Keratinocyte (primary cell): ENCODE measurements around the gene PRAMEF11.
"Not testable (repeated sequence)": the region's sequence is repeated elsewhere in the genome, so short reads cannot be mapped to it uniquely, and the experiment has no call there.

Experiments
- EZH2 ChIP-seq: IDR thresholded peaks from one replicate; pipeline ENCODE4 v1.6.1; 2012; ENCODE audit warnings: inconsistent platforms, mild to moderate bottlenecking, low read length, moderate library complexity
- TF ChIP-seq, protein P1 (sequence below), 3 experiments: IDR thresholded peaks in 1 of 3; conservative IDR thresholded peaks in 1 of 3; optimal IDR thresholded peaks in 1 of 3; 2 replicates in 2 of 3; 3 replicates in 1 of 3; pipeline versions ENCODE3 to v1.5.1; 2011; ENCODE audit warnings: low read length in 3 of 3, mild to moderate bottlenecking in 3 of 3, moderate library complexity in 2 of 3, control low read depth in 1 of 3, inconsistent platforms in 1 of 3; ENCODE audit not compliant: insufficient read depth in 2 of 3; ENCODE audit errors: extremely low read depth in 1 of 3

DNA sequence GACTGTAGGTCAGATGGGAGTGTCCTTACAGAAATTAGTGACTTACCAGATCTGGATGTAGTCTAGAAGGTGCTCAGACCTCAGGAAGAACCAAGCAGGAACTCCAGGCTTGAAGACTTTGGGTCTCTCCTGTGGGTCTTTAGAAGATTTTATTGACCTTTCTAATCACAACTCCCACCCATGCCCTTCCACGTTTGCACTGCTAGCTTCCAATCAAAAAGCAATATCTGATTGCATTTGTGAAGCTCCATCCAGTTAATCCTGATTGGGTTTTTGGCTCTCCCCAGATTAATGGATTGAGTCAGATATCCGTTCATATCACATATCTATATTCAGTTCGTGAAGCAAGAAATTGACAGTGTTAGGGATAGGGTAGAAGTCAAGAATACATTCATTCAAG, at the start of gene PRAMEF11:
- TF ChIP-seq, protein P1, sequence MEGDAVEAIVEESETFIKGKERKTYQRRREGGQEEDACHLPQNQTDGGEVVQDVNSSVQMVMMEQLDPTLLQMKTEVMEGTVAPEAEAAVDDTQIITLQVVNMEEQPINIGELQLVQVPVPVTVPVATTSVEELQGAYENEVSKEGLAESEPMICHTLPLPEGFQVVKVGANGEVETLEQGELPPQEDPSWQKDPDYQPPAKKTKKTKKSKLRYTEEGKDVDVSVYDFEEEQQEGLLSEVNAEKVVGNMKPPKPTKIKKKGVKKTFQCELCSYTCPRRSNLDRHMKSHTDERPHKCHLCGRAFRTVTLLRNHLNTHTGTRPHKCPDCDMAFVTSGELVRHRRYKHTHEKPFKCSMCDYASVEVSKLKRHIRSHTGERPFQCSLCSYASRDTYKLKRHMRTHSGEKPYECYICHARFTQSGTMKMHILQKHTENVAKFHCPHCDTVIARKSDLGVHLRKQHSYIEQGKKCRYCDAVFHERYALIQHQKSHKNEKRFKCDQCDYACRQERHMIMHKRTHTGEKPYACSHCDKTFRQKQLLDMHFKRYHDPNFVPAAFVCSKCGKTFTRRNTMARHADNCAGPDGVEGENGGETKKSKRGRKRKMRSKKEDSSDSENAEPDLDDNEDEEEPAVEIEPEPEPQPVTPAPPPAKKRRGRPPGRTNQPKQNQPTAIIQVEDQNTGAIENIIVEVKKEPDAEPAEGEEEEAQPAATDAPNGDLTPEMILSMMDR (optimal IDR thresholded peaks at IDR 0.05 in 1 of 3, IDR thresholded peaks at IDR 0.05 in 1 of 3, conservative IDR thresholded peaks at IDR 0.05 in 1 of 3; ENCODE audit: extremely low read depth in 1 of 3, insufficient read depth in 2 of 3, low read length in 3 of 3), result not testable (repeated sequence)
- TF ChIP-seq EZH2, result not testable (repeated sequence)
